ENCODE data around the gene ZNF415.

DNA sequence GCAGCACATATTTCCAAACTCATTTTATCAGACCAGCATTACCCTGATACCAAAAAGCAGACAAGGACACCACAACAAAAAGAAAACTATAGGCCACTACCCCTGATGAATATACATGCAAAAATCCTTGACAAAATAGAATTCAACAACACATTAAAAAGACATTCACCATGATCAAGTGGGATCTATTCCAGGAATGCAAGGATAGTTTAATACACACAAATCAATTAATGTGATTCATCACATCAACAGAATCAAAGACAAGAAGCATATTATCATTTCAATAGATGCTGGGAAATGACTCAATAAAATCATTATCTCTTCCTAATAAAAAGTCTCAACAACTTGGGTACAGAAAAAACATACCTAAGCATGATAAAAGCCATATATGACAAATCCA is 14.9 kb upstream of the ZNF415 start:
- TF ChIP-seq POLR2A (IDR thresholded peaks at IDR 0.05; ENCODE audit: low read depth, low read length) = no peak
- TF ChIP-seq TAF1 (IDR thresholded peaks at IDR 0.05; ENCODE audit: low read depth, low read length) = no peak
- no peak for TF ChIP-seq POLR2AphosphoS5 (IDR thresholded peaks at IDR 0.05; ENCODE audit: low read depth, low read length)
- no peak for TF ChIP-seq POU2F2 (IDR thresholded peaks at IDR 0.05; ENCODE audit: low read depth, low read length)
- TF ChIP-seq SPI1 (IDR thresholded peaks at IDR 0.05; ENCODE audit: low read depth, low read length) = no peak

Measured in GM12891 (cell line).